ENCODE data around the gene ABTB1.
A peak's percentile ranks its signal among the peaks of the same experiment; 100 is the strongest.

ABTB1 gene

GRCh38 chr3:127672429-127673190 is at the start of gene ABTB1:
Gene ABTB1 (plus strand): TSS chr3:127672952. CDS start chr3:127673026, 74 bp downstream.
- DNase-seq, result peak; percentile 45

- no peak for DNase-seq
These were observed 48.7 kb upstream of the ABTB1 start for GRCh38 chr3:127624063-127624462.

- no peak for DNase-seq
These were observed 46.9 kb upstream of the ABTB1 start for GRCh38 chr3:127625821-127626220.

GRCh38 chr3:127628426-127628787 is 44.3 kb upstream of the ABTB1 start:
- no peak for DNase-seq

- DNase-seq, result no peak
These were observed 43.8 kb upstream of the ABTB1 start, which contains the start of gene PODXL2 for GRCh38 chr3:127628788-127629466. Gene PODXL2 (plus strand): TSS chr3:127629185. CDS start chr3:127629220, 35 bp downstream.

GRCh38 chr3:127629467-127630403 is 43.0 kb upstream of the ABTB1 start:
- DNase-seq, result no peak

GRCh38 chr3:127630811-127631714 is 41.7 kb upstream of the ABTB1 start:
- no peak for DNase-seq

- DNase-seq, result no peak
These were observed 40.5 kb upstream of the ABTB1 start for GRCh38 chr3:127632035-127632820.

- no peak for DNase-seq
These were observed 38.1 kb upstream of the ABTB1 start for GRCh38 chr3:127634653-127635052.

- no peak for DNase-seq
These were observed 35.2 kb upstream of the ABTB1 start for GRCh38 chr3:127637546-127637945.

GRCh38 chr3:127637971-127638370 is 34.8 kb upstream of the ABTB1 start:
- DNase-seq, result no peak

GRCh38 chr3:127639173-127640041 is 33.3 kb upstream of the ABTB1 start:
- peak; percentile 54 for DNase-seq

- no peak for DNase-seq
These were observed 32.8 kb upstream of the ABTB1 start for GRCh38 chr3:127640042-127640355.

GRCh38 chr3:127644641-127645370 is 27.9 kb upstream of the ABTB1 start:
- DNase-seq, result no peak

- no peak for DNase-seq
These were observed 27.3 kb upstream of the ABTB1 start for GRCh38 chr3:127645371-127646015.

- DNase-seq, result no peak
These were observed 26.2 kb upstream of the ABTB1 start for GRCh38 chr3:127646501-127647046.

- no peak for DNase-seq
These were observed 25.4 kb upstream of the ABTB1 start for GRCh38 chr3:127647166-127647844.

GRCh38 chr3:127647845-127648204 is 24.9 kb upstream of the ABTB1 start:
- DNase-seq, result no peak
